SKM-1 (cell line): Measurements from ENCODE around the gene LEMD2.

Source experiments
- DNase-seq: peaks from one replicate; lab custom pipeline; 2025; ENCODE audit not compliant: unreplicated experiment; lab: John Stamatoyannopoulos, UW

The LEMD2 gene

DNA sequence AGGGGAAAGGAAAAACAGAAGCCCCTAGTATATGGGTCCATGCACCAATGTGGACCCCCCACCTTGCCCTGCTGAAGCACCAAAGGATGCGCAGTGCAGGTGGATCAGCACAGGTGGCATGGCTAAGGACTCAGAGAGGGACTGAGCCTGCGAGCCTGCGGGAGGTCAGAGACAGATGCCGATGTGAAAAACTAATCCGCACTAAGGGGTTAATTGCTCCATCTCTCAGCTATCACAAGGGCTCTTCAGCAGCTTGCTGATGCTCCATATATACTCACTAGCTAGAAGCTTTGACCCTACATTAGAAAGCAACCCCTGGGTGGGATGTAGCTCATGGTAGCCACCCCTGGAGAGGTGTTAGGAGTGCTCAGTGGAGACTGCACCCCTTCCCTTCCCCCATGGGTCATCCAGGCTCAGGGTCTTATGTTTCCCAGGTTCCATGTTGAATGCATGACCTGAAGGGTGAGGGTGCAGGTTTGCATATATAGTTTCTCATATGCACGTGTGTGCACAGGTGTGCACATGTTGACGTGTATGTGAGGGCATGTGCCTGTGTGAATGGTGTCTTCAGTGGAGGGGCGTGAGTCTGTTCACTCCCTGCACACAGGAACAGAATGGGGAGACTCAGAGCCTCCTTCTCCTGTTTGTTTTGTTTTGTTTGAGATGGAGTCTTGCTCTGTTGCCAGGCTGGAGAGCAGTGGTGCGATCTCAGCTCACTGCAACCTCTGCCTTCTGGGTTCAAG, 28.9 kb downstream of the LEMD2 start:
- DNase-seq, result no peak

DNA sequence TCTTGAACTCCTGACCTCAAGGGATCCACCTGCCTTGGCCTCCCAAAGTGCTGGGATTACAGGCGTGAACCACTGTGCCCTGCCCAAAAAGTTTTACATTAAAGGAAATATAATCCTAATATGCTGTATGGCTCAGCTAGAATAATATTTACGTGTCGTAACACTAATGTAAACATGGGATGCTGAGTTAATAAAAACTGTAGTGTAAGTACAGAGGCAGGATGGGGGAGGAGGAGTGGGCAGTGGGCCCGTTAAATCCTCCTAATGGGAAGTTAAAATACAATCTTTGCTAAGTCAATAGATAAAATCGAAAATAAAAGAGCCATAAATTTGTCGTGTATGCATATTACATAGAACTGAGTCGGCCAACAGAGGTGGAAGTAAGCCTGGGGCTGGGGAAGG, 30.1 kb downstream of the LEMD2 start:
- no peak for DNase-seq

DNA sequence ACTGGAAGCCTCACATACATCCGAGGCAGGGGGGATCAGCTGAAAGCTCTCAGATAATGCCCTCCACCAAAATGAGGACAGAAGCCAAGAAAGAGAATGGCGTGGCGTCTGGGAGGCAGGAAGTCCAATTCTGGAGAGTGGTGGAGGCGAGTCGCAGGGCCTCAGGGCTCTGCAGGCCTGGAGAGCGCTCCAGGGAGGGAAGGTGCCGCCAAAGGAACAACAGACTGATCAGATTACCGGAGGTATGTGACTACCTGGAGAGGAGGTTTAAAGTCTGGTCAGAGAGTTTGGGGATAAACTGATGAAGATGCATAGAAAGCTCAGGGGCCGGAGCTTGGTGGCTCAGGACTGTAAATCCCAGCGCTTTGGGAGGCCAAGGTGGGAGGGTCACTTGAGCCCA, 31.0 kb downstream of the LEMD2 start:
- no peak for DNase-seq

DNA sequence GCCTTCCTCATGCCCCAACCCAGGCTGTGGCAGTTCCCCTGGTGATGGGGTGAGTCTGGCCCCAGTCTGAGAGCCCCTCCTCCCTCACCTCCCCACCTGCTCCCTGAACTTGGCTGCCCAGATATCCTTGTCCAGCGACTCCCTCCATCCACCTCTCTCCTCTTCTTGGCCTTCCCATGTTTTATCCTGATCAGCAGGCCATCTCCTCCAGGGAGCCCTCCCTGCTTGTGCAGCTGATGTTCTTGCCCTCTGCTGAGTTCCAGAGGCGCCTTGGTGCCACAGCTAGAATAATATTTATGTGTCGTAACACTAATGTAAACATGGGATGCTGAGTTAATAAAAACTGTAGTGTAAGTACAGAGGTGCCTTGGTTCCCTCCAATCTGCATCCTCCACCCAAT, 31.8 kb downstream of the LEMD2 start:
- DNase-seq, result no peak

DNA sequence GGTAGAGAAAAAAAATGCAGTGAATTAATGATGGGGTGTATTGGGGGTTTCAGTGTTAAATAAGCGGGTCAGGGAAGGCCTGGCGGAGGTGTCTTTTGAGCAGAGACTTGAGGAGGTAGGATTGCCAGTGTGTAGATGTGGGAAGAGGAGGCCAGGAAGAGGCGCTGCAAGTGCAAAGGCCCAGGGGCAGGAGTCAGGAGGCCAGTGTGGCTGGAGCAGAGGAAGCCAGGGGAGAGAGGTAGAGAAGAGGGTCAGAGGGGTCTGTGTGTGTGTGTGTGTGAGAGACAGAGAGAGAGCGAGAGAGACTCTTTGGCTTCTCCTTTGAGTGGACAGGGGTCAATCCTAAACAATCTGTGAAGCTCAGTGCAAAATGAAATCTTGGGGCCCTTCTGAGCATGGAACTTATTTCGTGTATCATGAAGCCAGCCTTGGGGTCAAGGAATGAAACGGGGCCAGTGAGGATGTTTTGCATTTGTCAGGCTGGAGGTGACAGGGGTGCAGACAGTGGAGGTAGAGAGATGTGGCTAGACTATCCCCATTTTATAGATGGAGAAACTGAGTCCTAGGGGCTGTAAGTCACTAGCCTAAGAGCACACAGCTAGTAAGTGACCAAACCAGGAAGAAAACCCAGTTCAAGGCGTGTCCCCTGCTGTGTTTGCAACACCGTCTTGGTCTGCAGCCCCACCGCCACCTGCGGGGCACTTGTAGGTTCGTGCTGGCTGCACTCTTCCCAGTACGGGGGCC, 32.5 kb downstream of the LEMD2 start:
- no peak for DNase-seq

DNA sequence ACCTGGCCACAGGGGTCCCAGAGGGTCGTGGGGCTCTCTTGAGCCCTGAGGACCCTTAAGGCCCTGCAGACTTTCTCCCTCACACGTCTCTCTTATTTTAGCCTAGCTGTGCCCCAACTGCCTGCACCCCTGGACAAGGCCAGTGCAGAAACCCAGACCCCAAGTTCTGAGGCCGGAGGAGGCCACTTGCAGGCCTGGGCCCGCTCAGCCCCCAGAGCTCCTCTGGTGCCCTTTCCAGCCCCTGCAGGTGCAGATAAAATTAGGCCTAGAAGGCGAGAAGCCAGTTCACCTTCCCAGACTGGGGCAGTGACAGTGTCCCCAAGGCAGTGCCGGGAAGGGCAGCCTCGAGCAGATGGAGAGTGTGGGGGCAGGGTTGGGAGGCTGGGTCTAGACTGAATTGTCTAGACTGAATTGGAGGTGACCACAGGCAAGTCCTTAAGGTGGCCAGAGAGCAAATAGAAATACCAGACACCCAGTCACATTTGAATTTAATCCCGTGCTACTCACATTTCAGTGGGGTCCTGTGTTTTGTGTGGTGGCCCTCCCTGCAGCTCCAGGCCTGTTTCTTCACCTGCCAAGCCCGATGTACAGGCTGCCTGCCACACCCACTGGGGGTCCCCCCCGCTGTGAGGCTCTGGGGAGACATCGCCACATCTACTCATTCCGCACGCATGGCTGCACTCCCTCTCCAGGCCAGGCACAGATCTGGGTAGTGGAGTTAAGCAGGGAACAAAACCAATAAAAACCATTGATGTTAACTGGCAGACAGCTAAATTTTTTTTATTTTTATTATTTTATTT, 33.7 kb downstream of the LEMD2 start:
- no peak for DNase-seq

DNA sequence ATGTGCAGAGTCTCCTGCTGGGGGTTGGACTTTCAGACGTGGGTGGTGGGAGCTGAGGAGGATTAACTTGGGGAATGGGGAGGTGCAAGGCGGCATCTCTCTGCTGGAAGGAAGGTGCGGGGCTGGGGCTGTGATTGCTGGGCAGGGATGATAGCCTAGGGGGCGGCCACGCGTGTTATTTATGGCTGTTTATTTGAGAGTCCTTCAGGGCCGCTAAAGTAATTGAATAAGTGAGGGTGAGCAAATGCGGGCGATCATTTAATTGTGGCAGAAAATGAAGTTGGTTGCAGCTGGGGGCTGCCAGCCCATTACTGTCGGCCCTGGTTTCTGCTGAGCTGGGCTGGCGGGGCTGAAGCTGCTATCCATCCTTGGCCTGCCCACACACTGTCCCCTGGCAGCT, 34.7 kb downstream of the LEMD2 start:
- no peak for DNase-seq

DNA sequence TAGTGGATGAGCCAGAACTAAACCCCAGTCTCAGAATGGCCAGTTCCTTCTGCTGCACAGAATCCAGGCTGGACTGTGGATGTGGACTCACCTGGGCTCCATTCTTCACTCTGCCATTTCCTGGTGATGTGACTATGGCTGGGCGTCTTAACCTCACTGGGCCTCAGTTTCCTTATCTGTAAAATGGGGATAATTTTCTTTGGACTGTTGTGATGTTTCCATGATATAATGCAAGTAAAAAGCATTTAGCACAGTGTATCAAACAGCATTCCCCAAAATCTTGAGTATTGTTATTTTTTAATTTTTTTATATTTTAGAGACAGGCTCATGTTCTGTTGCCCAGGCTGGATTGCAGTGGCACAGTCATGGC, 36.3 kb downstream of the LEMD2 start:
- DNase-seq, result no peak

DNA sequence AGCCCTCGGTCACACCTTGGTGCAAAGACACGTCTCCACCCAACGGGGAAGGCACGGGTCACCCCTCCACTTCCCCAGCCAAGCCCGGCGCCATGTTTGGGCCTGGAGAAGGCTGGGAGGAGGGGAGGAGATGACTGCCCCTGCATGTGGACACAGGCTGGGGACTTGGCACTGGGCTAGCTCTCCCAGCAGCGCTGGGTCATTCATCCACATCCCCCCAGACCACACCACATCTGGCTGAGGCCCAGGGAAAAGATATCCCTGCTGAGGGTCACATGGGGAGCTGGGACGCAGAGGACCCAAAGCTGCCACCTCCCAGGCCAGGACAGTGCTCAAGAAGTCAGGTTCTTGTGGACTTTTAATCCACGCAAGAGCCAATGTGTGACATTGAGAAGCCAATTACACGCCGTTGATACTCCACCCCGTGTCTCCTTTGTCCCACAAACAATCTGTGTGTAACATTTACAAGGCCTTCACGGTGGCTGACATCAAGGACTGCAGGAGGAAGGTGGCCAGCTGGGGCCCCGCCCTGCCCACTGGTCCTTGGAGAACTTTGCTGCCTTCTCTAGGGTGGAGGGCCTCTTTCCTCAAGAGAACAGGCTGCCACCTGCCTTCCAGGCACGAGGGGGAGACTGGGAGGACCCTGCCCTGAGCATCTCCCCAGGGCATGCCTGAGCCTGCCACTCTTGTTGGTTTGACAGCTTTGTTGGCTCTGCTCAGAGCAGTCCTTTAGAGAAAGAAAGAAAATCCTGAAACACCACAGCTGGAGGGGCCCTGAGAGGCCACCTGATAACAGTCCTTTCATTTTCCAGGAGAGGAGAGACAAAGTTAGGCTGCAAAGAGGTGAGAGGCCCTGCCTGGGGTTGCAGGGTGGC, 36.9 kb downstream of the LEMD2 start:
- no peak for DNase-seq

DNA sequence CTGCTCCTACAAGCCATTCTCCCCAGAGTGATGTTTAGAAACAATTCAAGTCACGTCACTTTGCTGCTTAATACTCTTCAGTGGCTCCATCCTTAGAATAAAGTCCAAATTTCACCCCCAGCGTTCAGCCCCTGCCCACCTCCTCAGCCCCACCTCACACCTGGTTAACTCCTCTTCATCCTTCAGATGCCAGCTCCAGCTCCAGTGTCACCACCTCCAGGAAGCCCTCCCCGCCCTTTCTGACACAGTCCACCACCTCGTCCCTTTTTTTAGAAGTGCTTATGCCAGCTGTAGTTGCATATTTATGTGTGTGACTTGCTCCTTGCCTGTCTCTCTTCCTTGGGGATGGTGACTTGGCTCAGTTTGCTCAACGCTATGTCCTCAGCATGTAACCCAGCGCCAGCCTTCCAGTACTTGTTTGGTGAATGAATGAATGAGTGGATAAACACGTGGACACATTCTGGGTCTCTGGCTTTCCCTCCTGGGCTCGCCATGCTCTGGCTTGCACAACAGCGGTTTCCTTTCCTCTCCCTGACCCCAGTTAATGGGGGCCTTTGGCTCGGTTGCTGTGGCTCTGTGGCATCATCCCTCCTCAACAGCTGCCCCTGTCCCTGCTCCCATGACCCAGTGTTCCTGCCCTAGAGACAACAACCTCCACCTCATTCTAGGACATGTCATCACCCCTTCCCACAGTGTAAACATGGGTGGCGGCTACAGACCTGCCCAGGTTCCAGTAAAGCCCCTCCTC, 38.5 kb downstream of the LEMD2 start:
- no peak for DNase-seq

DNA sequence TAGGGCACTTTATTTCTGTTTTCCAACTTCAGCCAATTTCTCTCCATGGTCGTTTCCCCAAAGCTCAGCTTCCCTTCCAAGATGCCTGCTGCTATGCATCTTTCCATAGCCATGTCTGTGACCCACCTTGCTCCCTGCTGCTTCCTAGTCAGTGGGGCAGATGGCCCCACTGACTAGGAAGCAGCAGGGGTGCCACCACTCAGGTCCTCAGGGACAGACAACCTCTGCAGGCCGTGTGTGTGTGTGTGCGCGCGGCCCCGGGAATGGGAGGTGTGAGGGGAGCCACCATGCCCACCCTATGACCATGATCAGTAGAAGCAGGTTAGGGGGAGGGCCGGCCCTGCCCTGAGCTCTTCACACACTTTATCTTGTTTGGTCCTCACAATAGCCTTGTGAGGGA, 39.5 kb downstream of the LEMD2 start:
- no peak for DNase-seq

DNA sequence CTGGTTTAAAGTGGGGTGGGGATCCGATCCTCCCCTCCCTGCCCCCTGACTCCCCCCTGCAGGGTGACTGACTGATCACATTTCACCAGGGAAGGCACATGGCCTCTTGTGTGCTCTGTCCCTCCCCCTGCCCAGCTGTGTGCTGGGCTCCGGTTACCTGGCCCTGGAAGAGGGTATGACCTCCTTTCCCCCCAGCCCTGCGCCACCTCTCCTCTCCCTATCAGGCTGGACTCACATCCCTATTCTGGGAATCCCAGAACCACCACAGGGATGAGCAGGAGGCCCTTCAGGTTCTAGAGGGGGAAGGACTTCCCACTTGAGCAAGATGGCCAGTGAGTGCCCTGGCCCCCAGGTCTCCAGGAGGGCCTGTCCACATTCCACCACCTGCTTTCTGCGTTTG, 40.1 kb downstream of the LEMD2 start:
- no peak for DNase-seq

DNA sequence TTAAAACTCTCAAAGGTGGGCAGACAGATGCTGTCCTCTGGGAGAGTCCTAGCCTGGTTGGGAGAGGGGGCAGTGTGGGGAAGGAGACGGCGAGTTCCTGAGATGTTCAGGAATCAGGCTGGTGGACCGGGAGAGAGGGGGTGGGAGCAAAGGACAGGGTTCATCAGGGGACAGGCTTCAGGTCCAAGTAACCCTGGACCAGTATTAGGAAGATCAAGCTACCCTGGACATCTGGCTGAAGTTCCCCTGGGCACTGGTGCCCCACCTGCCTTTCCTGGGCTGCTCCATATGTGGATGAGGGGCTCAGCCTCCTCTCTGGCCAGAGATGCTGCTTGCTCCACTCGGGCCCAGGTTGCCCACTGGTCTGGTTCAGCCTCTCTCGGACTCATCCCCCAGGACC, 41.1 kb downstream of the LEMD2 start:
- no peak for DNase-seq

DNA sequence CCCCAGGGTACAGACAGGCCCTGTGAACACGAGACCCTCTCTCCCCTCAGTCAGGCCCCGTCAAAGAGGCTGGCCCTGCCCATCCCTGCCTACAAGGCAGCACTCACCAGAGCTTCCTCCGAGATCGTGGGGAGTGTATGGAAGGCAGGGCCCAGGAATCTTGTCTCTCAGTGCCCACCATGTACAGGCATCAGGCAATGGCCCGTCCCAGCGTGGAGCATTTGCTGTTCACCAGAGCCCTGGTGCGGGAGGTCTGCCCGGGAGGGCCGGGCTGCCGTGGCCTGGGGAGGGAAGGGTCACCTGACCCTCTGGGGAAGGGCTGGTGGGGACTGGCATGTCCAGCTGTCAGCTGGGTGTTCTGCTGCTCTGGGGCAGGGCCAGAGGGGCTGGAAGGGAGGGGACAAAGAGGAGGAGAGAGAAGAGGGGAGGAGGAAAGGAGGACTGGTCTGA, 42.3 kb downstream of the LEMD2 start, which contains the start of gene IP6K3:
Gene IP6K3 (minus strand): TSS at position 255 of the 450 bp plus-strand sequence. CDS start 11,429 bp downstream, outside the sequence.
- no peak for DNase-seq

DNA sequence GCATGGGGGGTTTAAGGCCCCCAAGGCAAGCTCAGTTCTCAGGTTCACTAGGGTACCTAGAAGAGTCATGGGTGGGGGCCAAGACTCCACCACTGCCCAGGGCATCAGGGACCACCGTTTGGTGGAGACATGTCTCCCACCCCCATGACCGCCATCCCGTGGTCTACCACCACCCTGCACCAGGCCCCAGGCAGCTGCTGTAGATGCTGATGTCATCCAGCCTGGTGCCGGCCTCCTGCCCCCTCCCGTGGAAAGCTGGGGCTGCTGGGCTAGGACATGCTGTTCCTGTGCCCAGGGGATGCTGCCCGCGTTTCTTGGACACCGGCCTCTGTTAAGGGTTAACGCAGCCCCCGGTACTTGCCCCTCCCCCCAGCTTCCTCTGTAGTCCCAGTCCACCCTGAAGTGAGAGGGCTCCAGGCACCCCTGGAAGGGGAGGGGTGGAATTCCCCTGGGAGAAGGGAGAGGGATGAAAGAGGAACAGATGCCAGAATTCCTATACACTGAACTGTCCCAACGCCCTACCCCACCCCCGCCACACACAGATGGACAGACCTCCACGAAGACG, 42.8 kb downstream of the LEMD2 start:
- DNase-seq, result no peak

DNA sequence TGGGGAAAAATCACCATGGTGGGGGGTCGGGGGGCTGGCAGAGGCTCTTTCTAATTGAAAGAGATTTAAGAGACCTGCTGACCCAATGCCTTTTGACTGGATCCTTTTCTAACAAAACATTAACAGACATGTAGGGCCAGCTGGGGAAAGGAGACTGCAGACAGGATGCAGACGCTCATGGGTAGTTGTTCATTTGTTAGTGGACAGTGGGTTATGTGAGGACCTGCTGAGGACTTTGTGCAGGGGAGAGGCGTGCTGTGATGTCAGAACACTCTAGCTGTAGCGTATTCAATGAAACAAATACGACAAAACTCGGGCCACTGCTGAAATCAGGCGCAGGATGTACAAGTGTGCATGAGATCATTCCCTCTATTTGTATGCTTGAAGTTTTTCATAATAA, 43.4 kb downstream of the LEMD2 start:
- no peak for DNase-seq

DNA sequence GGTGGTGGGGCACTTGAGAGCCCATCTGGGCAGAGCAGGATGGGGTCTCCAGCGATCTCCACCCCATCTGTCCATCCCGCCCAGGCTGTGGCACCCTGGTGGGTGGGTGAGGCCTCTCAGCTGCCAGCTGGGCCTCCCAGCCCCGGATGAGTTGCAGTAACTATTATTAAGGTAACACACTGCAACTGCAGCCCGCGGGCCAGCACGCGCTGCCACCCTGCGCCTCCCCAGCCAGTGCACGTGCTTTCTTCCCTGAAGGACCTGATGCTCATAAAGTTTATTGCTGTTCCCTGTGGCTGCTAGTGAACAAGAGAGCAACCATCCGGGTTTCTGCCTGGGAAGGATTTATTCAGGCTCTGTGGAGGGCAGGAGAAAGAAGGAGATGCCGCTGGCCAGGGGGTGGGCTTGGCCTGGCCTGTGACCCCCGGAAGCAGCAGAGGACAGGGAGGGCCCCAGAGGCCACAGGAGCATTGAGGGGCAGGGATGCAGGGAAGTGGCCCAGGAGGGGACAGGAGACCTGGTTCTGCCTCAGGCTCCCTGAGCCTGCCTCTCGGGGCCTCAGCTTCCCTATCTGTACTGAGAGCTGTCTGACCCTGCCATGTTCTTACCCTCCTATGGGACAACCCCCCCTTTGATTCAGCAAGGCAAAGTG, 43.9 kb downstream of the LEMD2 start:
- no peak for DNase-seq

DNA sequence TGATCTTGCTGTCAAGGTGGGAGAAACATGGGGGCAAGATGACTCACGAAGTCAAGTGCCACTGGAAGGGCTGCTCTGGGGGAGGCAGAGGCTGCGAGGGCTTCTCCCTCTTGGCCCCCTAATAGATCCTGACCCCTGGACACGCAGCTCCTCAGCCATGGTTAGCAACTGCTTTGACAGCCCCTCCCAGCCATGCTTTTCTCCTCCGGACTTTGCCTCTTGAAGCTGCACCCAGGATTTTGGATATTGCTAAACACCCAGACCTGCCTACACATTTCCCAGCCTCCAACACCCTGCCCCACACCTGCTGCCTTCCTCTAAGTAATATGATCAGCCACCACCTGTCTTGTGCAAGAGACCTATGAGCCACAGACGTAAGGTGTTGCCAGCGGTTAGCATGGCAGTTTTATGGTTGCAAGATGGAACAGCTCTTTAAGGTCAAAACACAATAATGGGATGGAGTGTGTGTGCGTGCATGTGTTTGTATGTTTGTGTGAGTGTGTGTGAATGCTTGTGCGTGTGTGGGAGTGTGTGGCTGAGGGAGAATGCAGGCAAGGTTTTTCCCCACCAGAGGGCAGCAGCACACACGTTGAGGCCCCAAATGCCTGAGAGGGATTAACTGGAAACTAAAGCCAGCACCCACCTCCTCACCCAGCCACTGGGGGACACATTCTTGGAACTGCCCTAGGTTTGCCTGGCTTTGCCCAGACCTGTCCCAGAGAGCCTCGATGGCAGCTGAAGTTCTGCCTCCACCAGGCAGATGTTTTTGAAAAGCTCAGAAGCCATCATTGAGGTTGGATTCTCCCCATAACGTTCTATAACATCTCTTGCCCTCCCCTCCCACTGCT, 44.7 kb downstream of the LEMD2 start:
- DNase-seq, result peak; percentile 68
